Gastroesophageal sphincter (tissue), 4 donors: ENCODE results near the gene BICD1. TPM values are rescaled to one million over a fixed set of nuclear protein-coding genes. Genes with fewer than 3 reads are reported as not detected.
A peak's percentile ranks its signal among the peaks of the same experiment; 100 is the strongest.

ENCODE experiments used
- ATAC-seq: fragments of 150-250 bp; one replicate; pipeline ENCODE4 v1.9.1; 2016; ENCODE audit warnings: mild to moderate bottlenecking, moderate library complexity
- H3K27ac ChIP-seq, 4 donors: fragments of 200-600 bp; sonication (generic) in 3 of 4; 1 replicate in 3 of 4; 2 replicates in 1 of 4; pipeline ENCODE4 v1.5.1; 2016 to 2019
- H3K27me3 ChIP-seq: fragments of 200-600 bp; sonication (generic); one replicate; pipeline ENCODE4 v1.5.1; 2019
- H3K36me3 ChIP-seq, 2 donors: fragments of 200-600 bp; sonication (generic); one replicate each; pipeline ENCODE4 v1.5.1; 2019; ENCODE audit warnings: control low read depth in 1 of 2
- H3K4me1 ChIP-seq, 3 donors: fragments of 200-600 bp; sonication (generic); 1 replicate in 2 of 3; 2 replicates in 1 of 3; pipeline ENCODE4 v1.5.1; 2016 to 2019; ENCODE audit warnings: control low read depth in 2 of 3
- H3K4me3 ChIP-seq, 2 donors: fragments of 200-600 bp; sonication (generic); one replicate each; pipeline ENCODE4 v1.5.1; 2019; ENCODE audit warnings: mild to moderate bottlenecking in 1 of 2, moderate library complexity in 1 of 2
- H3K9me3 ChIP-seq, 3 donors: fragments of 200-600 bp; sonication (generic); one replicate each; pipeline ENCODE4 v1.5.1; 2017 to 2019; ENCODE audit warnings: control low read depth in 2 of 3
- CTCF ChIP-seq, 4 experiments: fragments of 200-600 bp in 2 of 4; fragments of 450-650 bp in 2 of 4; sonication (generic) in 1 of 4; IDR thresholded peaks; one replicate each; pipeline ENCODE4 v1.5.1; 2017 to 2019; ENCODE audit warnings: antibody characterized with exemption in 4 of 4, mild to moderate bottlenecking in 2 of 4, moderate library complexity in 2 of 4
- EP300 ChIP-seq: sonication (generic); formaldehyde crosslinking; IDR thresholded peaks from one replicate; pipeline ENCODE4 v1.6.1; 2017; ENCODE audit warnings: antibody characterized with exemption, mild to moderate bottlenecking
- POLR2A ChIP-seq, 2 donors: fragments of 450-650 bp; IDR thresholded peaks; one replicate each; pipeline ENCODE4 v1.6.1; 2017; ENCODE audit warnings: antibody characterized with exemption in 2 of 2, mild to moderate bottlenecking in 2 of 2, moderate library complexity in 1 of 2
- POLR2AphosphoS5 ChIP-seq: sonication (generic); formaldehyde crosslinking; IDR thresholded peaks from one replicate; pipeline ENCODE4 v1.6.1; 2017; ENCODE audit warnings: antibody characterized with exemption
- WGBS, 2 donors: methylation state at CpG; one replicate each; pipeline ENCODE4 v1.1.5; 2018; ENCODE audit warnings: low coverage in 1 of 2; 5-methylcytosine and 5-hydroxymethylcytosine counted together
- total RNA-seq, 4 donors: library from RNA; depleted of rRNA; stranded (reverse); fragments of >200 nt; gene quantifications; one replicate each; pipeline ENCODE4 v1.1.0, GENCODE V29; 2016

BICD1 gene
- total RNA-seq, 4 donors from 2014 or later, result 3.8 to 22.5 (median 16.3) TPM

GRCh38 chr12:32115404-32116104 lies 8.9 kb downstream of the BICD1 start:
- Histone ChIP-seq H3K4me3 (no peak overlapping the region), H3K9me3 (no peaks in the 10 kb centered on the region), H3K27ac (peak overlapping the region; percentile 27 to 61 (median 56)), H3K4me1 (peaks cover 0 to 21% (median 3%) of the 10 kb centered on the region in 3 donors), H3K27me3 (no peaks in the 10 kb centered on the region), H3K36me3 (no peaks in the 10 kb centered on the region)
- peak; percentile 98 for ATAC-seq
- TF ChIP-seq POLR2AphosphoS5, result peak; percentile 95
- no peak for TF ChIP-seq EP300
- 0 to 34% methylated on average over 3 to 6 of the region's 6 CpGs for WGBS, 2 donors

- 71 to 79% methylated on average over 3 of the region's 3 CpGs for WGBS, 2 donors
- H3K9me3 ChIP-seq, result no peaks in the 10 kb centered on the region
- no peak for ATAC-seq
- H3K27me3 ChIP-seq, result no peaks in the 10 kb centered on the region
- H3K36me3 ChIP-seq, result no peaks in the 10 kb centered on the region
- no peak overlapping the region for H3K4me3 ChIP-seq
- TF ChIP-seq POLR2A (IDR thresholded peaks at IDR 0.05), result no peak
- no peak for TF ChIP-seq POLR2AphosphoS5
- TF ChIP-seq EP300, result no peak
- TF ChIP-seq CTCF (IDR thresholded peaks at IDR 0.05), result no peak
- peaks cover 0 to 21% (median 3%) of the 10 kb centered on the region in 3 donors for H3K4me1 ChIP-seq
- H3K27ac ChIP-seq, result no peak overlapping the region
Observed at GRCh38 chr12:32116897-32117296, 10.2 kb downstream of the BICD1 start.

DNA sequence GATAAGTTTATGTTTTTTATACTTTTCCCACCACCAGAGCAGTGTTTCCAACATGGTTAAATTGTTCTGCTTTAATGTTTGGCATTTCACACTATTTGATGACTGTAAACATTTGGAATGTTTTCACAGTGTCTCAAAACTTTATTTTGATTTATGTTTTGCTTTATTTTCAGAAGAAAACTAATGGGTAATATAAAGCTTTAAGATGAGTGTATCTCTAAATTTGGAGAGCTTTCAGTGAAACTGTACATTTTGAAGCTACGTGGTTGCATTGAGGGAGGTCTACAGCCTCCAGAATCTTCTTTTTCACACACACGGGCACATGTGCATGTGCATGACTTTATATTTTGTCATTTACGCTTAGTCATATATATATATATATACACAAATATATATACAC lies 10.7 kb downstream of the BICD1 start:
- H3K4me1 ChIP-seq, result peaks cover 0 to 21% (median 3%) of the 10 kb centered on the region in 3 donors
- H3K36me3 ChIP-seq, result no peaks in the 10 kb centered on the region
- no peak overlapping the region for H3K4me3 ChIP-seq
- 94 to 100% methylated on average over 3 of the region's 3 CpGs for WGBS, 2 donors
- ATAC-seq, result no peak
- H3K27me3 ChIP-seq, result no peaks in the 10 kb centered on the region
- H3K27ac ChIP-seq, result no peak overlapping the region
- TF ChIP-seq POLR2AphosphoS5, result no peak
- TF ChIP-seq EP300, result no peak
- no peak for TF ChIP-seq CTCF (IDR thresholded peaks at IDR 0.05)
- no peak for TF ChIP-seq POLR2A (IDR thresholded peaks at IDR 0.05)
- no peaks in the 10 kb centered on the region for H3K9me3 ChIP-seq

GRCh38 chr12:32118806-32119205 lies 12.2 kb downstream of the BICD1 start:
- no peak for ATAC-seq
- TF ChIP-seq POLR2AphosphoS5, result no peak
- 83 to 100% methylated on average over 2 to 3 of the region's 5 CpGs for WGBS, 2 donors
- peaks cover 0 to 21% (median 3%) of the 10 kb centered on the region in 3 donors for H3K4me1 ChIP-seq
- no peaks in the 10 kb centered on the region for H3K9me3 ChIP-seq
- no peak overlapping the region for H3K4me3 ChIP-seq
- no peaks in the 10 kb centered on the region for H3K27me3 ChIP-seq
- no peak overlapping the region for H3K27ac ChIP-seq
- no peaks in the 10 kb centered on the region for H3K36me3 ChIP-seq

- H3K4me3 ChIP-seq, result no peak overlapping the region
- peaks cover 0 to 19% (median 3%) of the 10 kb centered on the region in 3 donors for H3K4me1 ChIP-seq
- 60 to 91% methylated on average over 2 of the region's 2 CpGs for WGBS, 2 donors
- no peaks in the 10 kb centered on the region for H3K27me3 ChIP-seq
- no peaks in the 10 kb centered on the region for H3K9me3 ChIP-seq
- ATAC-seq, result no peak
- TF ChIP-seq POLR2A (IDR thresholded peaks at IDR 0.05) (no peak), CTCF (IDR thresholded peaks at IDR 0.05) (no peak), POLR2AphosphoS5 (no peak), EP300 (no peak)
- H3K36me3 ChIP-seq, result no peaks in the 10 kb centered on the region
- no peak overlapping the region for H3K27ac ChIP-seq
Observed at GRCh38 chr12:32120419-32120818, 13.8 kb downstream of the BICD1 start.

DNA sequence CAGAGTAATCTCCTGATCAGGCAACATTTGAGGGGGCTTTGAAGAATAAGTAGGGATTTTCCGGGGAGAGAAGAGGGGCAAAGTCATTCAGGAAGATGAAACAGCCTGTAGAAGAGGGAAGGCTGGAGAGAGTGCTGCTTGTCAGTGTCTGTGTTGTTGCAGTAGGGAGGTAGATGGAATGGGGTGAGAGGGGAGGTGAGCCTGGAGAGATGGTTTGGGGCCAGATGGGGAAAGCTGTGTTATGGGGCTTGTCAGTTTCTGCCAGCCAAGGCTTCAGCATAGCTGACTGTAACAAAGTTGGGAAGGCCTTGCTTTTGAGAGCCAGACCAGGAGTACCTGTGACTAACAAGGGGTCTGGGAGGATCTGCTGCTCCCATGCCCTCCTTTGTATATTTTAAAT lies 18.0 kb downstream of the BICD1 start:
- Histone ChIP-seq H3K9me3 (no peaks in the 10 kb centered on the region), H3K36me3 (no peaks in the 10 kb centered on the region), H3K27ac (no peak overlapping the region), H3K27me3 (no peaks in the 10 kb centered on the region), H3K4me1 (no peaks in the 10 kb centered on the region), H3K4me3 (no peak overlapping the region)
- WGBS, 2 donors, result 60% methylated on average over 1 of the region's 1 CpG; no CpG with 5 or more reads in 1 of the 2 donors
- no peak for ATAC-seq
- TF ChIP-seq POLR2AphosphoS5, result no peak
- no peak for TF ChIP-seq POLR2A (IDR thresholded peaks at IDR 0.05)
- no peak for TF ChIP-seq CTCF (IDR thresholded peaks at IDR 0.05)
- no peak for TF ChIP-seq EP300
